Fibroblast of villous mesenchyme (primary cell): ENCODE measurements around the gene HSPA1B. TPM values are rescaled to one million over a fixed set of nuclear protein-coding genes. Genes with fewer than 3 reads are reported as not detected.
"Not testable (repeated sequence)": the region's sequence is repeated elsewhere in the genome, so short reads cannot be mapped to it uniquely, and the experiment has no call there.

Experiments used
- DNase-seq: peaks from one replicate; pipeline ENCODE4 v3.0.0-alpha.2; 2010; ENCODE audit warnings: low read depth
- H3K4me3 ChIP-seq: 2 replicates; pipeline ENCODE4 v1.5.1; 2011; ENCODE audit warnings: low read depth, mild to moderate bottlenecking, low read length
- total RNA-seq: library from RNA; depleted of rRNA; stranded (reverse); fragments of >200 nt; gene quantifications from 2 replicates; pipeline ENCODE4 v1.2.3, GENCODE V29; 2012
- TF ChIP-seq, protein P1 (sequence below): IDR thresholded peaks from 2 replicates; pipeline ENCODE4 v1.5.1; 2012; ENCODE audit warnings: low read depth, mild to moderate bottlenecking, low read length; ENCODE audit not compliant: insufficient read depth

The HSPA1B gene
- total RNA-seq, 1 donor: 148 TPM

DNA sequence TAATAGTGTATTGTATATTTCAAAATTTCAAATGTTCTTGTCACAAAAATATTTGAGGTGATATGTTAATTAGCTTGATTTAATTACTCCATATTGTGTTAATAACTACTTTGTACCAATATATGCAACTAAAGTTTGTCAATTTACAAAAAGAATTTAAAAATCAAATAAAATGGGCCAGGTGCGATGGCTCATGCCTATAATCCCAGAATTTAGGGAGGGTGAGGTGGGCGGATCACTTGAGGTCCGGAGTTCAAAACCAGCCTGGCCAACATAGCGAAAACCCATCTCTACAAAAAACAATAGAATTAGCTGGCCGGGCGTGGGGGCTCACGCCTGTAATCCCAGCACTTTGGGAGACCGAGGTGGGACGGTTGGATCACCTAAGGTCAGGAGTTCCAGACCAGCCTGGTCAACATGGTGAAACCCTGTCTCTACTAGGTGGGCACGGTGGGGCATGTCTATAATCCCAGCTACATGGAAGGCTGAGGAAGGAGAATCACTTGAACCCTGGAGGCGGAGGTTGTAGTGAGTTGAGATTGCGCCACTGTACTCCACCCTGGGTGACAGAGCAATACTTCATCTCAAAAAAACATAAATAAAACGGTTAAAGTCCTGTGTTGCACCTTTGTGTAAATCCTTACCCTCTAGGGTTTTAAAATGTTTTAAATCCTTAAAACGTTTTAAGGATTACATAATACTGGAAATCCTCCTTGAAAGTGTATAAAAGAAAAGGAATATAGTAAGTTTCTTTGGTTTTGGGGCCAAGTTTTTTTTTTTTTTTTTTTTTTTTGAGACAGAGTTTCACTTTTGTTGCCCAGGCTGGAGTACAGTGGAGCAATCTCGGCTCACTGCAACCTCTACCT lies 4.0 kb downstream of the HSPA1B start:
- no peak for DNase-seq

DNA sequence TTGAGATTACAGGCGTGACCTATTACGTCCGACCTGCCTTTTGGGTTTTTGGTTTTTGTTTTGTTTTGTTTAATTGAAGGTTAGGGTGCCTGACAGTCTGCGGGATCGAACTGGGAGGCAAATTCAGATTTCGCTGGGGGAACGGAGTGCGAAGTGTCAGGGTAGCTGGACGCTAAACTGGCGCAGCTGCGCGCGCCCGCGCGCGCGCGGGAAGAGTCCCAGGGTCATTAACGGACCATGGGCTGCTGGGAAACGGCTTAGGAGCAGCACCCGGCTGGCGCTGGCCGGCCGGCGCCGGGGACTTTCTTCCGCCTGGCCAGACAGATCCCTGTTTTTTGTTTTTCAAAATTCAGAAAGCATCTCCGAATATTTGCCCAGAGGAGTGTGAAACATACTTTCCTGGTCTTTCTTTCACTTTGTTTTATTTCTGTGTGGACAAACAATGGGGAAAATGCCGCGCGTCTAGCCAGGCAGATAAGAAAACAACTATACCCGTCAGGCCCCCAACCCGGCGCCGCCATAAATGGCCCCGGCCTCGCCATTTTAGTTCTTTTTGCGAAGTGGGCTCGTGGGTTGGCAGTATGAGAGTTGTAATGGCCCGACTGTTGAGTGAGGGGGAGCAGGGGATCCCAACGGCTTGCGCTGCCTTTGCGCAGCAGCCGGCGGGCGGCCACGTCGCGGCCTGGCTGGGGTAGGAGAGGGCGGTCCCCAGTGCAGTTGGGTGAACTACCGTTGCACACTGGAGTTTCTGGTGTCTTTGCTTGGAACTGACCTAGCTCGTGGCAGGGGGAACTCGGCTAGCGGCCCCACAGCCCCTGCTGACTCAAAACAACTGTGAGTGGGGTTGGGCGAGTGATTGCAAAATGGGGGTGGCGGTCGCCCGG lies 7.1 kb downstream of the HSPA1B start:
- peak; percentile 89 for DNase-seq
- H3K4me3 ChIP-seq: peak overlapping the region; percentile 99
- TF ChIP-seq, protein P1, sequence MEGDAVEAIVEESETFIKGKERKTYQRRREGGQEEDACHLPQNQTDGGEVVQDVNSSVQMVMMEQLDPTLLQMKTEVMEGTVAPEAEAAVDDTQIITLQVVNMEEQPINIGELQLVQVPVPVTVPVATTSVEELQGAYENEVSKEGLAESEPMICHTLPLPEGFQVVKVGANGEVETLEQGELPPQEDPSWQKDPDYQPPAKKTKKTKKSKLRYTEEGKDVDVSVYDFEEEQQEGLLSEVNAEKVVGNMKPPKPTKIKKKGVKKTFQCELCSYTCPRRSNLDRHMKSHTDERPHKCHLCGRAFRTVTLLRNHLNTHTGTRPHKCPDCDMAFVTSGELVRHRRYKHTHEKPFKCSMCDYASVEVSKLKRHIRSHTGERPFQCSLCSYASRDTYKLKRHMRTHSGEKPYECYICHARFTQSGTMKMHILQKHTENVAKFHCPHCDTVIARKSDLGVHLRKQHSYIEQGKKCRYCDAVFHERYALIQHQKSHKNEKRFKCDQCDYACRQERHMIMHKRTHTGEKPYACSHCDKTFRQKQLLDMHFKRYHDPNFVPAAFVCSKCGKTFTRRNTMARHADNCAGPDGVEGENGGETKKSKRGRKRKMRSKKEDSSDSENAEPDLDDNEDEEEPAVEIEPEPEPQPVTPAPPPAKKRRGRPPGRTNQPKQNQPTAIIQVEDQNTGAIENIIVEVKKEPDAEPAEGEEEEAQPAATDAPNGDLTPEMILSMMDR: no peak

More for the DNA sequence above, 4.0 kb downstream of the HSPA1B start:
- H3K4me3 ChIP-seq: no peak overlapping the region
- TF ChIP-seq, protein P1: no peak

DNA sequence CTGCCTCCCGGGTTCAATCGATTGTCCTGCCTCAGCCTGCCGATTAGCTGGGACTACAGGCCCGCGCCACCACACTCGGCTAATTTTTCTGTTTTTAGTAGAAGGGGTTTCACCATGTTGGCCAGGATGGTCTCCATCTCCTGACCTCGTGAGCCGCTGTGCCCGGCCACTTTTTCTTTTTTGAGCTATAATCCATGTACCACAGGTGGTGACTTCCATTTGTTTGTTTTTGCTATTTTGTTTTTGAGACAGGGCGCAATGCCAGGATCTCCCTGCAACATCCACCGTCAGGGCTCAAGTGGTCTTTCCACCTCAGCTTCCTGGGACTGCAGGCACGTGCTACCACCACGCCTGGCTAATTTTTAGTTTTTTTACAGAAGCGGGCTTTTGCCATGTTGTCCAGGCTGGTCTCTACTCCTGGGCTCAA lies 8.5 kb downstream of the HSPA1B start:
- TF ChIP-seq, protein P1: no peak
- peak; percentile 37 for DNase-seq
- H3K4me3 ChIP-seq: peak overlapping the region; percentile 99

DNA sequence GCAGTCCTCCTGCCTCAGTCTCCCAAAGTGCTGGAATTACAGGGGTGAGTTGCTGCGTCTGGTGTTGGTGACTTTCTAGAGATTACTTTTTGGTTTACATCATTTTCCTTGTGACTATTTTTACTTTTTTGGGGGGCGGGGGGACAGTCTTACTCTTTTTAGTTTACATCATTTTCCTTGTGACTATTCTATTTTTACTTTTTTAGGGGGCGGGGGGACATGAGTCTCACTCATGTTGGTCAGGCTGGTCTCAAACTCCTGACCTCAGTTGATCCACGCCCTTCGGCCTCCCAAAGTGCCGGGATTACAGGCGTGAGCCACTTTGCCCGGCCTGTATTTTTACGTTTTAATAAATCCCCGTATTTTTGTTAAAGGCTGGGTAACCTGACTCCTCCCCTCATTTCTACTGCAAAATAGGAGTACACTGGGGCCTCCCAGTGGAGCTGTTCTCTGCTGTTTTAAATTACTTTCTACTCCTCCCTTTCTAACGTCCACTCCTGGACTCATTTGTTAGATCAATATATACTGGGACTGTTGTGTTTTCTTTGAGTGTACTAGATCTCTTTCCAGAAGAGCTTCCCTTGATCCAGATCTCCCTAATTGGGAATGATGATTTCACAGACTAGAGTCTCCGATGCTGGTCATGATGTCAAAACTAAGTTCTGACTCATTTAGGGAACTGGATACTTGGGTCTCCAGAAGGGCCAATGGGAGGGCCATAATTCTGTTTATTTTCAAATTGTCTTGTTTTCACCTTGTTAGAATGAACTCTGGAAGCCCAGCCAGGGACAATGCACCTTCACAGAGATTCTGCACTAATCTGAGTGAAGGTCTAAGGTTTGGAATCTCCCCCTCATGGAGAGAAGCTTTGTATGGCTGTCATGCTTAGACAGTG lies 9.2 kb downstream of the HSPA1B start:
- H3K4me3 ChIP-seq: peak overlapping the region; percentile 99
- TF ChIP-seq, protein P1: no peak
- DNase-seq: peak; percentile 57

DNA sequence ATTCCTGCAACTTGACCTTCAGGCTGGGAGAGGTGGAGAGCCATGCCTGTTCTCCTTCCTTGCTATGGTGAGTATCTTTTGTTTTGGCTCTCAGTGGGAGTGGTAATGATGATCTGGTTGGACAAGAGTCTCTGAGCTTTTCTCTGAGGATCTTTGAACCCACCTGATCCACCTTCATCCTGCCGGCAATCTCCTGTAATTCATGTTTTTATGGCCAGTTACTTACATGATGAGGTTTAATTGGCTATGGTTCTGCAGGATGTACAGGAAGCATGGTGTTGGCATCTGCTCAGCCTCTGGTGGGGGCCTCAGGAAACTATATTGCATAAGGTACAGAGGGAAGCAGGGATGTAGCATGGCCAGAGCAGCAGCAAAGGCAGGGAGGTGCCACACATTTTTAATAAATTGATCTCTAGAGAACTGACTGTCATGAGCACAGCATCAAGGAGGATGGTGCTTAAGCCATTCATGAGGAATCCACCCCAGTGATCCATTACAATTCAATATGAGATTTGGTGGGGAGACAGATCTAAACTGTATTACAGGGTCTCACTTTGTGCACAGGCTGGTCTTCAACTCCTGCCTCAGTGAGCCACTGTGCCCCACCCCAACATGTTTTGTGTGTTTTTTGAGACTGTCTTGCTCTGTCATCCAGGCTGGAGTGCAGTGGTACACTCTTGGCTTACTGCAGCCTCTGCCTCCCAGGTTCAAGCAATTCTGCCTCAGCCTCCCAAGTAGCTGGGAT lies 10.0 kb downstream of the HSPA1B start:
- peak overlapping the region; percentile 99 for H3K4me3 ChIP-seq
- no peak for DNase-seq
- TF ChIP-seq, protein P1: no peak

DNA sequence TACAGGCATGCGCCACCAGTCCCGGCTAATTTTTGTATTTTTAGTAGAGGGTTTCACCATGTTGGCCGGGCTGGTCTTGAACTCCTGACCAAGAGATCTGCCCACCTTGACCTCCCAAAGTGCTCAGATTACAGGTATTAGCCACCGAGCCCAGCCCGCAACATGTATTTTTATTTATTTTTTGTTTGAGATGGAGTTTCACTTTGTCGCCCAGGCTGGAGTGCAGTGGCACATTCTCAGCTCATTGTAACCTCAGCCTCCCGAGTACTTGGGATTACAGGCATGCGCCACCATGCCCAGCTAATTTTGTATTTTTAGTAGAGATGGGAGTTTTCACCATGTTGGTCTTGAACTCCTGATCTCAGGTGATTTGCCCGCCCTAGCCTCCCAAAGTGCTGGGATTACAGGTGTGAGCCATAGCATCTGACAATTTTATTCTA lies 10.6 kb downstream of the HSPA1B start:
- peak overlapping the region; percentile 99 for H3K4me3 ChIP-seq
- DNase-seq: not testable (repeated sequence)
